ENCODE data around the gene ACTN2. TPM values are rescaled to one million over a fixed set of nuclear protein-coding genes. Genes with fewer than 3 reads are reported as not detected.
"Not testable (repeated sequence)": the region's sequence is repeated elsewhere in the genome, so short reads cannot be mapped to it uniquely, and the experiment has no call there.

Gene ACTN2
- not detected in 2 replicates for total RNA-seq (2014; rRNA removed; shearing (Covaris generic))

GRCh38 chr1:236685917-236686814, at the start of gene ACTN2:
ACTN2 (plus strand) TSS chr1:236686499; CDS start chr1:236686674, 175 bp downstream.
- DNase-seq (ENCODE audit: low spot score) = no peak

- no peak for DNase-seq (ENCODE audit: low spot score)
Measured at GRCh38 chr1:236638945-236639344, 47.4 kb upstream of the ACTN2 start.

- DNase-seq (ENCODE audit: low spot score) = no peak
Measured at GRCh38 chr1:236639686-236640085, 46.6 kb upstream of the ACTN2 start.

GRCh38 chr1:236642763-236643162, 43.5 kb upstream of the ACTN2 start:
- no peak for DNase-seq (ENCODE audit: low spot score)

GRCh38 chr1:236645016-236645680, 41.2 kb upstream of the ACTN2 start:
- no peak for DNase-seq (ENCODE audit: low spot score)

- no peak for DNase-seq (ENCODE audit: low spot score)
Measured at GRCh38 chr1:236654511-236654910, 31.8 kb upstream of the ACTN2 start.

- DNase-seq (ENCODE audit: low spot score) = no peak
Measured at GRCh38 chr1:236654957-236655356, 31.3 kb upstream of the ACTN2 start.

GRCh38 chr1:236657398-236657797, 28.9 kb upstream of the ACTN2 start:
- DNase-seq (ENCODE audit: low spot score) = no peak

- DNase-seq (ENCODE audit: low spot score) = no peak
Measured at GRCh38 chr1:236659792-236660587, 26.3 kb upstream of the ACTN2 start.

GRCh38 chr1:236663934-236664333, 22.4 kb upstream of the ACTN2 start:
- DNase-seq (ENCODE audit: low spot score) = no peak

GRCh38 chr1:236668909-236669308, 17.4 kb upstream of the ACTN2 start:
- not testable (repeated sequence) for DNase-seq (ENCODE audit: low spot score)

GRCh38 chr1:236670060-236670459, 16.2 kb upstream of the ACTN2 start:
- no peak for DNase-seq (ENCODE audit: low spot score)

- DNase-seq (ENCODE audit: low spot score) = no peak
Measured at GRCh38 chr1:236673289-236673919, 12.9 kb upstream of the ACTN2 start.

GRCh38 chr1:236677641-236678235, 8.6 kb upstream of the ACTN2 start:
- no peak for DNase-seq (ENCODE audit: low spot score)

GRCh38 chr1:236681219-236681618, 5.1 kb upstream of the ACTN2 start:
- DNase-seq (ENCODE audit: low spot score) = no peak

- DNase-seq (ENCODE audit: low spot score) = no peak
Measured at GRCh38 chr1:236685205-236685916, 938 bp upstream of the ACTN2 start.

- DNase-seq (ENCODE audit: low spot score) = no peak
Measured at GRCh38 chr1:236686815-236687160, 489 bp downstream of the ACTN2 start.

- no peak for DNase-seq (ENCODE audit: low spot score)
Measured at GRCh38 chr1:236687273-236687672, 974 bp downstream of the ACTN2 start.

- DNase-seq (ENCODE audit: low spot score) = no peak
Measured at GRCh38 chr1:236688705-236689104, 2.4 kb downstream of the ACTN2 start.

All from HT-29 (cell line).